PFSK-1 (cell line): ENCODE data around the gene SCN2A.

Source experiments
- FOXP2 ChIP-seq: optimal IDR thresholded peaks from 2 replicates; pipeline ENCODE3; 2011; ENCODE audit warnings: borderline replicate concordance, control low read depth, inconsistent platforms; ENCODE audit not compliant: insufficient read depth; ENCODE audit errors: extremely low read length, extremely low read depth
- POLR2AphosphoS5 ChIP-seq: IDR thresholded peaks from 2 replicates; pipeline ENCODE4 v1.6.1; 2012; ENCODE audit warnings: low read depth, mild to moderate bottlenecking, control low read depth, low read length, moderate library complexity
- SIN3A ChIP-seq: IDR thresholded peaks from 2 replicates; pipeline ENCODE4 v1.6.1; 2012; ENCODE audit warnings: mild to moderate bottlenecking, low read length, moderate library complexity, borderline replicate concordance; ENCODE audit not compliant: insufficient read depth
- TAF1 ChIP-seq: IDR thresholded peaks from 2 replicates; pipeline ENCODE4 v1.6.1; 2012; ENCODE audit warnings: low read length, control low read depth, borderline replicate concordance; ENCODE audit not compliant: insufficient read depth
- TF ChIP-seq, protein P1 (sequence below), 2 experiments: IDR thresholded peaks; 2 replicates each; pipeline versions ENCODE4 v1.6.1 to v1.8.0; 2011 to 2012; ENCODE audit warnings: low read depth in 2 of 2, low read length in 2 of 2, control low read depth in 1 of 2, inconsistent platforms in 1 of 2, mild to moderate bottlenecking in 1 of 2, moderate library complexity in 1 of 2; ENCODE audit not compliant: insufficient read depth in 1 of 2

The SCN2A gene

DNA sequence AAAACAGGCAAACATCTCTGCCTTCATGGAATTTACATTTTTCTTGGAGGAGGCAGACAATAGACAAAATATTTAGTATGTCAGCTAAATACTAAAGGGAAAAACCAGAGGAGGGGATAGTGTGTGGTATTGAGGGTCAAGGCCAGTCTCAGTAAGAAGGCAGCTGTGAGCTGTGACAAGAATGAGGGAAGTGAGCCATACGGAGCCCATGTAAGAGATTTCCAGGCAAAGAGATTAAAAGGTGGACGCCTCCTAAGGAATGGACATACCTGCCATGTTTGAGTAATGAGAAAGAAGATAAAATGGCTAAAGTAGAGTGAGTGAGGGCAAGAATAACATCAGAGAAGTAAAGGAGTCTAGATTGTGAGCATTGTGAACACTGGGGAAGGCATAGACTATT is 2.2 kb upstream of the SCN2A start:
- no peak for TF ChIP-seq FOXP2
- no peak for TF ChIP-seq SIN3A
- no peak for TF ChIP-seq TAF1
- TF ChIP-seq, protein P1, sequence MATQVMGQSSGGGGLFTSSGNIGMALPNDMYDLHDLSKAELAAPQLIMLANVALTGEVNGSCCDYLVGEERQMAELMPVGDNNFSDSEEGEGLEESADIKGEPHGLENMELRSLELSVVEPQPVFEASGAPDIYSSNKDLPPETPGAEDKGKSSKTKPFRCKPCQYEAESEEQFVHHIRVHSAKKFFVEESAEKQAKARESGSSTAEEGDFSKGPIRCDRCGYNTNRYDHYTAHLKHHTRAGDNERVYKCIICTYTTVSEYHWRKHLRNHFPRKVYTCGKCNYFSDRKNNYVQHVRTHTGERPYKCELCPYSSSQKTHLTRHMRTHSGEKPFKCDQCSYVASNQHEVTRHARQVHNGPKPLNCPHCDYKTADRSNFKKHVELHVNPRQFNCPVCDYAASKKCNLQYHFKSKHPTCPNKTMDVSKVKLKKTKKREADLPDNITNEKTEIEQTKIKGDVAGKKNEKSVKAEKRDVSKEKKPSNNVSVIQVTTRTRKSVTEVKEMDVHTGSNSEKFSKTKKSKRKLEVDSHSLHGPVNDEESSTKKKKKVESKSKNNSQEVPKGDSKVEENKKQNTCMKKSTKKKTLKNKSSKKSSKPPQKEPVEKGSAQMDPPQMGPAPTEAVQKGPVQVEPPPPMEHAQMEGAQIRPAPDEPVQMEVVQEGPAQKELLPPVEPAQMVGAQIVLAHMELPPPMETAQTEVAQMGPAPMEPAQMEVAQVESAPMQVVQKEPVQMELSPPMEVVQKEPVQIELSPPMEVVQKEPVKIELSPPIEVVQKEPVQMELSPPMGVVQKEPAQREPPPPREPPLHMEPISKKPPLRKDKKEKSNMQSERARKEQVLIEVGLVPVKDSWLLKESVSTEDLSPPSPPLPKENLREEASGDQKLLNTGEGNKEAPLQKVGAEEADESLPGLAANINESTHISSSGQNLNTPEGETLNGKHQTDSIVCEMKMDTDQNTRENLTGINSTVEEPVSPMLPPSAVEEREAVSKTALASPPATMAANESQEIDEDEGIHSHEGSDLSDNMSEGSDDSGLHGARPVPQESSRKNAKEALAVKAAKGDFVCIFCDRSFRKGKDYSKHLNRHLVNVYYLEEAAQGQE (IDR thresholded peaks at IDR 0.05; ENCODE audit: insufficient read depth in 1 of 2, low read depth in 2 of 2, low read length in 2 of 2) = no peak
- TF ChIP-seq POLR2AphosphoS5 = no peak

DNA sequence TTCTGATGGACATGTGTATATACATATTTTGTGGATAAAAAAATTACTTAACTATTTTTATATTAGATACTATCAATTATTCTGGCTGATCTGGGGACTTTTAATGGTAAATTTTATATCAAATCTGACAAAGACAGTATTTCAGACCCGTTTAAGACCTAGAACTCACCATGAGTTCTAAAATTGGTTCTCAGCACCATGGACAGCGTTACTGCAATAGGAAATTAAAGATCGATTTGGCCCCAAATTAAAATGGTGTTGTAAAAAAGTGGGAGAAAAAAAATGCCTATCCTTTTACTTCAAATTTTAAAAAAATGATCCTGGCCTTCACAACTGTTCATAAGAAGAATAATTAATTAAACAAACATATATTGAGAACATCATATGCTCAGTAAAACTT is 919 bp upstream of the SCN2A start:
- TF ChIP-seq TAF1 = no peak
- TF ChIP-seq, protein P1 (IDR thresholded peaks at IDR 0.05; ENCODE audit: insufficient read depth in 1 of 2, low read depth in 2 of 2, low read length in 2 of 2) = peak; percentile 81 to 94

DNA sequence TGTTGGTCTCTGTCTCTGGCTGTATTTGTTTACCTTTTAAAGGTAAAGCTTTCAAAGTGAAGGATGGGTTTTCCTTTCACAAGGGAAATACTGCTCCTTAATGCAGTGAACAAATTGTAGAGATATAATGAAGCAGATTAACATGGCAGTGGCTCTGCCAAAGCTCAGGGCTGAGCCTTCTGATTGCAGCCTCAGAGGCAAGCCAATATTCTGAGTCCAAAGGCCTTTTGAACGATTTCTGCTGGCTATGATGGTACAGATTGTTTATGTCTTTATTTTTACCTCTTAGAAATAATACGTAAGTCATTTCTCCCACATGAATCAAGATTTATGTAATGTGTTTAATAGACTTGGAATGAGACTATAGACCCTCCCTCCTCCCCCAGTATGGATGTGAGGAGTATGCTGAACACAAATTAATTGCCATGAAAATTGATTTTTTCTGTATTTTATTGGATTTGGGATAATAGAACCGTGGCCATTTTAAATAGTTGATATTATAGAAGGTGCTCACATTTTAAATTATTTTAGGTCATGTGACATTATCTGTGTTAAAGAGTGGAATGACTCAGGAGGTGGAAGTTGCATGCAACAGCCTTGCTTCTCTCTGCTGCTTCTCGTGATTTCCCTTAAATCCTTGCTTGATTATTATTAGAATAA is 772 bp downstream of the SCN2A start:
- TF ChIP-seq, protein P1 (IDR thresholded peaks at IDR 0.05; ENCODE audit: insufficient read depth in 1 of 2, low read depth in 2 of 2, low read length in 2 of 2) = no peak
- TF ChIP-seq SIN3A (no peak), TAF1 (no peak), FOXP2 (no peak), POLR2AphosphoS5 (no peak)

DNA sequence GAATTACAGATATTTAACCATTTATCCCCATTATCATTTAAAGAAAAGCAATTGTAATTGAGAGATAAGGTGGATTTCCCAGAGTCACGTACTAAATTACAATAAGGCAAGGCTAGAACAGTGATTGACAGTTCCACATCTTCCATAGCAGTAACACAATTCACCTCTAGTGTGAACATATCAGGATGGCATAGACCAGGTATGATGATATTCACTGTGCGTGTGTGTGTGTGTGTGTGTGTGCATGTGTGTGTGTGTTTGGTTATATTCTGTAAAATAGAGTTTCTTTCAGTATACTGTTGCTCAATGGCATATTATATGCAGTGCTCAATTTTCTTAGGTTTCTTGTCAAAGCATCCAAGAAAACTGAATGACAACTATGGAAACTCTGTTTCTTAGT is 1.7 kb downstream of the SCN2A start:
- no peak for TF ChIP-seq SIN3A
- no peak for TF ChIP-seq FOXP2
- TF ChIP-seq POLR2AphosphoS5 = no peak
- TF ChIP-seq, protein P1 (IDR thresholded peaks at IDR 0.05; ENCODE audit: insufficient read depth in 1 of 2, low read depth in 2 of 2, low read length in 2 of 2) = no peak
- no peak for TF ChIP-seq TAF1

DNA sequence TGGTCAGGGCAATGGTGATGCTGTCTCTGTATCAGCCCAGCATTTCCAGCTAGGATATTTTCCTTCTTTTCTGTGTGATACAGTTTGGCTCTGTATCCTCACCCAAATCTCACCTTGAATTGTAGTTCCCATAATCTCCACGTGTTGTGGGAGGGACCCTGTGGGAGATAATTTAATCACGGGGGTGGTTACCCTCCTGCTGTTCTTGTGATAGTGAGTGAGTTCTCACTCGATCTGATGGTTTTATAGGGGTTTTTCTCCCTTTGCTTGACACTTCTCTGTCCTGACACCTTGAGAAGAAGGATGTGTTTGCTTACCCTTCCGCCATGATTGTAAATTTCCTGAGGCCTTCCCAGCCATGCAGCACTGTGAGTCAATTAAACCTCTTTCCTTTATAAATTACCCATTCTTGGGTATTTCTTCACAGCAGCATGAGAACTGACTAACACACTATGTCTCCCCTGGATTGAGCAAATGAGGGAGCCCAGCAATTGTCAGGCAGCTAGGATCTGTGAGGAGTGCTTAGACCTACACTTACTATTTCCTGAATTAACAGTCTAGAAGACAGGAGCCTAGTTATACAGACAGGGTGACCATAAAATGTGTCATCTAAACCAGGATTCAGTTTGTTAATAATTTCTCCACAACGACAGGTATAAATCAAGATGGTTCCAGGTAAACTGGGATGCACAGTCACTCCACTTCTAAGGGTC is 6.0 kb downstream of the SCN2A start:
- TF ChIP-seq POLR2AphosphoS5 (no peak), TAF1 (no peak), SIN3A (no peak), FOXP2 (no peak)
- TF ChIP-seq, protein P1 (IDR thresholded peaks at IDR 0.05; ENCODE audit: insufficient read depth in 1 of 2, low read depth in 2 of 2, low read length in 2 of 2) = no peak
